ENCODE measurements around the gene C15orf40.
"Not testable (repeated sequence)": the region's sequence is repeated elsewhere in the genome, so short reads cannot be mapped to it uniquely, and the experiment has no call there.

GRCh38 chr15:82939678-82940077 lies 71.8 kb downstream of the C15orf40 start:
- not testable (repeated sequence) for TF ChIP-seq POLR2A, CTCF (IDR thresholded peaks at IDR 0.05)

All from breast epithelium (tissue), 3 donors.